NOMO-1 (cell line): ENCODE results near the gene ARHGAP25.

Source experiments
- DNase-seq, 2 experiments: peaks; one replicate each; lab custom pipeline; 2025; ENCODE audit not compliant: unreplicated experiment in 2 of 2; lab: John Stamatoyannopoulos, UW

Gene ARHGAP25

DNA sequence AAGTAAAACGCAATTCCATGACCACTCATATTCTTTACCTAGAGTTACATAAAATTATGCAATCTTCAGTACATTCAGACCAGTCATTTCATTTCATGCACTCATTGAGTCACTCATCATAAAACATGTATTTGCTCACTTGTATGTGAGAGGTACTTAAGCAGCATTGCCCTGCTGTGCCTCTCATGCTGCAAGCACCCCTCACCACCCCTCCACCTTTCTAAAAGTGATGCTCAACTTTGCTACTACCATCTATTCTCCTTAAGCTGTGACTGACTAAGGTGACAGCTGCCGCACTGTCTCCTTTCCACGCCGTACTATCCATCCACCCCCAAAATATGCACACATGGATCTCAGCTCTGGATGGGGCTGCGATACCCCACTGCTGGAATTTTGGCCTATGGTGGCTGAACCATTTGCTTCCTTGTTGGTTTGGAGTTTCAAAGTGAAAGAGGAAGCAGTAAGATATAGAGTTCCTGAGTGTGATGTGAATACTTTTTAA is 7.2 kb downstream of the ARHGAP25 start:
- peak in 1 of 2 experiments; percentile 68 for DNase-seq

DNA sequence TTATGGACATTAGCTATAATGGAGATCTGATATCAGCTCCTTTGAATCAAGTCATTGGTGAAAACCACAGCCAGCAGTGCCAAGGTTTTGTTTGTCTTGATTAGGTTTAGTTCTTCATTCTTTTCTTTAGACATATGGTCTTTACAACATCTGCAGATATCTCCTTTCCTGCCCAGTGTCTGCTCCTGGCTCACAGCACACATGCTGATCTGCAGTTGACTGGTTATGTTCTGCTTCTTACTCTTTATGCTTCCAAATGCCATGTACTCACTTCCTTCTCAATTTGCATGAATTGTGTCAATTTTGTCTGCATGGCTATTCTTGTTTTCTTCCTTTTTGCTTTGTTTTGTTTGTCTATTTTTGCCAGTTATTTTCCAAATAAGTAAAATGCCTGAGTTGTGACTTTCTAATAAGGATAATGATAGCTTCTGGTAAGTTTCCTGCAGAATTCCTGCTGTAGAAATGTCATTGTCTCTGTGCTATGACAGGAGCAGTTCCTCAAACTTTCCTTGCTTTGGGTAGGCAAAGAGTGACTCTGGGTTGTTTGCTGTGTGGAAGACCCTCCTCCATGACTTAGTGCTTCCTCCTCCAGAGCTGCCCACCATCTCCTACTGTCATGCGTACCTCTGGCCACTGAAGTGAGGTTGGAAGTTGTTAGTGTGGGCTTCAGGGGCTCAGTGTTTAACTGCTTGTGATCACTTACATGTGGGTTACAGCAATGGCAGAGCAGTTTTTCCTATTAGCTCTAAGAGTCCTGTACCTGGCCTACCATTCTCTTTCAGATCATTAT is 8.2 kb downstream of the ARHGAP25 start:
- peak; percentile 50 to 73 for DNase-seq

DNA sequence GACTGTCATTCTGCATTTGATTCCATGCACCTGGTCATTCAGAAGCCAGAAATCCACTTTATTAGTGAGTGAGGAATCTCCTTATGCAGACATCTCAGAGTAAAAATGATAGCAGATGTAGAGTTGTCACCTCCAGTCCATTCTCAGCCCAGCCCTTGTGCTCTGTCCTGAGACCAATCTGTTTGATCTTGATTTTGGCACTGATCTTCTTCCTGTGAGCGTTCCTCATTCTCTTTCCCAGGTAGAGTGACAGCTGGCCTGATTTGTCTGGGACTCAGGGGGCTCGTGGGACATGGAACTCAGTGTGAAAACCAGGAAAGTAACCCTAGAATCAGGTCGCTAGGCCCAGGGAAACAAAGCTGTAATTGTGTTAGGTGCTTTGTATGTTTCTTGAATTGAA is 8.9 kb downstream of the ARHGAP25 start:
- DNase-seq: no peak

DNA sequence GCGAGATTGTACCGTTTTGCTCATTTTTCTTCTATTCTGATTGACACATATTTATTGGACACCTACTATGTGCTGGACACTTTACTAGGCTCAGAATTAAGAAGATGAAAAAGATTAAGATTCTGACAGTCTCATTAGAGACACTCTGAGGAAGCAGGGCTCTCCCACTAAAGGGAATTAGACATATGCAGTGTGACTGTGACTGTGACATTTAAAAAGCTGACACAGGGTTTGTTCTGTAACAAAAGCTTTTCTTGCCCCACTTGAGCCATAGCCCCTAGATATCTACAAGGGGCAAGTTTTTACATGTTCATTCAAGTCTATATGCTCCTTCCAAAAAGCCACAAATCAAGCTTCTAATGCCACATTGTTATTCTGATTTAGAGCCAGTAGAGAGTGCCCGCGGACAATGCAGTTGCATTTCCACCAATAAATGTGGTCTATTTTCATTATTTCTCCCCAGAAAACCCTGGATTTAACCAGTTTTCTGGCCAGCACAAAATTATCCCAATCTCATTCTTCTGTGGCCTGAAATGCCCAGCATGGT is 9.8 kb downstream of the ARHGAP25 start:
- DNase-seq: no peak

DNA sequence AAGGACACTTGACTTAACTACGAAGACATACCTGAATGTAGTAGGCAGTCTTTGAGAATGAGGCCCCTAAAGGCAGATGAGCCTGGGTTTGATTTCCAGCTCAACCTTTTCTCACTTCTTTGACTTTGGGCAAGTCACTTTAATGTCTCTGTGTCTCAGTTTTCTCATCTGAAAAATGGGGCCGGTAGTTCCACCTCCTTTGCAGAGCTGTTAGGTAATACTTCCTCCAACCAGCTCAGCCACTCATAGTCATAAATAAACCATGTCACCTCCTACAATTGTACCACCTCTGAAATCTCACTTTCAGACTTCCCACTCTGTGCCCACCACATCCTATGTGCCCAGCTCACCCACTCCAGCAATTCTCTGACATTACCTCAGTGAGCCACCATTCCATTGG is 10.4 kb downstream of the ARHGAP25 start:
- DNase-seq: no peak

DNA sequence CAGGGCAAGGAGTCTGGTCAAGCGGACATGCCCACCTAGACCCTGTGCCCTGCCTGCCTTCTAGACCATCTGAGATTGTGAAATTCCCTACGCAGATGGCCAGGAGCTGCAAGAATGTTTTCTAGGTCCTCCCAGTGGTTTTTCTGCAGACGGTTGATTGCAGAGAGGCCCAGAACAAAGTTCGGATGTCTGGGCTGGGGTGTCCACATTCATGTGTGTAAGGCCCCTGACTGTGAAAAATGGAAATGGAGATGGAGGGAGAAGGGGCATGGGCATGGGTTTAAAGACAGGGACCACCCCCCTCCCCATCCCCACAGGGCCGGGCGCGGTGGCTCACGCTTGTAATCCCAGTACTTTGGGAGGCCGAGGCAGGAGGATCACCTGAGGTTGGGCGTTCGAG is 11.8 kb downstream of the ARHGAP25 start:
- no peak for DNase-seq

DNA sequence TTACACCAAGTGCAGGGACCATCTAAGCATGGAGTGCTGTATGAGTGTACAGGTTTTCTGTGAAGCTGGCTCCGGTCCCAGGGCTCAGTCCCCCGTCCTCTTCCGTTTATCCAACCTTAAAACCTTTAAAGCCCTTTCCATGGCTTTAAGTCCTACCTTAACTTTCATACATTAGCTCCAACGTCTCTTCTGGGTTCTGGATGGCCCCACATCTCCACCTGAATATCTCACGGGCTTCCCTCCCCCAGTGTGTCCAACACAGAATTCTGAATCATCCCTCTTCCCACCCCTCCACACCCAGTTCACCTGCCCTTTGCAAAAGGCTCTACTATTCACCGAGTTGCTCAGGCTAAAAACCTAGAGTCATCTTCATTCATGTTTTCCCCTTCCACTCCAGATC is 12.8 kb downstream of the ARHGAP25 start:
- DNase-seq: no peak

DNA sequence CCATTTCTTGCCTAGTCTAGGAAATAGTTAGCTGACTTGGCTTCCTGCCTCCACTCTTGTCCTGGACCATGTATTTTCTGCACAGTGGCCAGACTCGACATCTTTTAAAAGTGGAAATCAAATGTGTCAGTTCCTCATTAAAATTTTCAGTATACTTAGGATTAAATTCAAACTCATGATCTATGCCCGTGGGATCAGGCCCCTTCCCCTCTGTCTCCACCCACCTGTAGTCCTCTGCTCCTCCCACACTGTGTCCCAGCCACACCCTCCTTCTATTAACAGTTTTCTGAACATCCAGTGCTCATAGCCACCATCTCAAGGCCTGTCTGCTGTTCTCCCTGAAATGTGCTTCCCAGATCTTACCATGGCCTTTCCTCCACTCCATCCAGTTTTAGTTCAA is 13.3 kb downstream of the ARHGAP25 start:
- no peak for DNase-seq

DNA sequence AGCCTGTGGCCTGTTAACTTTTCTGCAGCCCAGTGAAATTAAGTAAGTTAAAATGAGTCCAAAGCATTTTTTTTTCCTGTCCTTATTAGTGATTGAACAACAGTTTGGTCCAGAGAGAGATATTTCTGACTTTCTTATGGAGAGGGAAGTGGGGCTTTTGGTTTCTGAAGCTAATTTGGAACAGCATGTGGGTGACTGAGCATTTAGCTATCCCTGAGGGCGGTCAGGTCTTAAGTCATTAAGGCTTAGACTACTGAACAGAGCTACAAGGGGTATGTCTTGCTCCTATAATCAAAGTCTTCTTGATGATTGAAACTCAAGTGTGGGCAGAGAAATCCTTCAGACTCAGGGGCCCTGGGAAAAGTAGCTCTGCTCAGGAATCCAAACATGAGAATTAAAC is 14.0 kb downstream of the ARHGAP25 start:
- DNase-seq: peak in 1 of 2 experiments; percentile 56

DNA sequence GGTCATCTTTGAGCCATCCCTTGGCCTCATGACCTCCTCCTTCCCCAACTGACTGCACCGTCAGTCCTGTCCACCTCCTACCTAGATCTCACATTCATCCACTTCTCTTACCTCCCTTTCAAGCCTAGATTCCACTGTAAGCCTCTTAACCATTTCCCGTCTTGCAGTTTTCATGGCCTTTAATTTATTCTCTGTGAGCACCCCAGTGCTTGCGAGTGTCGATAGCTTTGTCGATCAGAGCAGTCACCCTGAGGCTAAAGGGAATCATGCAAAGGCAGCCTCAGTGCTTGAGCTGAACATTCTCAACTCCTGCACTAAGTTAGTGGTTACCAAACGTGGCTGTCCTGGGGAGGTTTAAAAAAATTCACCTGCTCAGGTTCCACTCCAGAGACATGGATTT is 14.7 kb downstream of the ARHGAP25 start:
- no peak for DNase-seq

DNA sequence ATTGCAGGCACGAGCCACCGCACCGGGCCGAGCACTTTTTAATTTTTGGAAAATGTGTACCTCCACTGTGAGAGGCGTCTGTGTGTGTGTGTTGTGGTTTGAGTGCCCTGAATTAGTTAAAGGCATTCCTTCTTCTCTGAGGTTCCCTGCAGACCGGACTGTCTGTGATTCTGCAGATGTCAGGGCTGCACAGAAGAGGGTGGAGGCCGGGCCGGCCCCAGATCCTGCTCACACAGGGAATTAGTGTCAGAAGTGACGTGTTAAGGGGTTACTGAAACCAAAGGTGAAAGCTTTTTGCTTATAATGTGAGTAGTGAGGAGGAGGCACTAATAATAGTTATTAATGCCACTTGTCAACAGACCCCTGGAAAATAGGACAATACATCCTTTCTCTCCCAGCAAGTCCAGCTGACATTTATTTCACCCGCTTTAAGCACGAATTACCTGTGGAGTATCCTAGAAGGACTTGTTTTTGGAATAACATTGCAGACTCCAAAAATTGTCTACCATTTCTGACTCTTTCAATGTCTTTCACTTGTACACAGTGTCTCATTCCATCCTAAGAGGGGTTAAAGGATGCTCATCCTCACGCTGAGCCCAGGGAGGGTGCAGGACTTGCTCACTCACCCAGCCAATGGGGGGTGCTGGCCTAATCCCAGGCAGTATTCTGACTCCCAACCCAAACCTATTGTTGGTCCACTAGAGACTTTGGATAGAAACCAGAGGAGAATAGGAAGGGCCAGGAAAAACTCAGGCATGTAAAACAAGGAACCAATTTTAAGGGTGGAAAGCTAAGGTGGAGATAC is 16.2 kb downstream of the ARHGAP25 start:
- DNase-seq: no peak

DNA sequence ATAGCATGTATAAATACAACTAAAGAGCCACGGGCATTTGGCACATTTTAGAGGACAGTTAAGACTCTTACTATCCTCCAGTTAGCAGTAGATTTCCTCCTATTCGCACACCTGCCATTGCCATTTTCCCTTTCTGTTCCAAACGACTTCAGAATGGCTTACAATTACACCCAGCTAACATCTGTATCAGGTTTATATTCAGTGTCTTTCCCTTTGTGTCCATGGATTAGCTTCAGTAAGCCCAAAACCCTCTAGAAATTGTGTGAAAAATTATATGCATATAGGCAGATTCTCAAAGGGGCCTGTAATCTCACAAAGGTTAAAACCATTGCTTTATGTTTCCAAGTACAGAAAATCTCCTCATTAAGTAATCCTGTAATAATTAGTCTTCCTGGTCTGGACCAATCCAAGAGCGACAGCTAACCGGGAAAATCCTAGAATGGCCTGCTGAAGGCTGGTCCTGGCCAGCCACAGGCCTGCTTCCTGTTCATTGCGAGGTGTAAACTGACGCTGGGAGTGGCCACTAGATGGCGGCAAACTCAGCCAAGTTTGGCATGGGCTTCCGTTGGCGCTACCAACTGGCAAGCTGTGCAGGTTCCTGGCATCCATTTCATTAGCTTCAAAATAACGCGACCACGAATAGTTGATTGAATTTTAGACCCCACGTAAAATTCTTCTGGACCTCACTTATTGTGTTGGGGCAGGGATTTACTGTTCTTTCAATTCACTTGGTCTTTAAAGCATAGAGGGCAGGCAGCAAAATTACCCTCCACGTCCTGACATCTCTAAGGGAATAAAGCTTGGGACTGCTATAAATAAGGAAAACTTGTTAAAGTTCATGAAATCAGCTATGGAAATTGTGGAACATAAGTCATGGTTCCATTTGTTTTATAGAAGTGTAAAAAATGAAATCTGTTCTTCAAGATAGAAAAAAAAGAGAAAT is 17.1 kb downstream of the ARHGAP25 start:
- peak; percentile 69 to 84 for DNase-seq

DNA sequence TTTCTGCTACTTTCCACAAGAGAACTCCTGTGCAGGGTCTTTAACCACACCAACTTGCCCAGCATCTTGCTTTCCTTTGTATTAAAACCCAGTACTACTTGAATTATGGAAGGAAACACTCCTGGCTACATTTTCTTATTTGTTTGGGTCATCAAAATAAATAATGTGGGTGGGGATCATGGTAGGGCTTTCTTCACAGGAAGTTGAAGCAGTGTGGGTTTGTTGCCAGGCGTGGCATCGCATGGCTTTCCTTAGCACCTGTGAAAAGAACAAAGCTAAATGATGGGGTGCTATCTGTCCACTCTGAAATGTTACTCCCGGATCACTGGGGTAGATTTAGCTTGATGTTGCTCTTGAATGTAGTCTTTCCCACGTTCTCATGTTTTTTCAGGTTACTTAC is 18.7 kb downstream of the ARHGAP25 start:
- DNase-seq: no peak

DNA sequence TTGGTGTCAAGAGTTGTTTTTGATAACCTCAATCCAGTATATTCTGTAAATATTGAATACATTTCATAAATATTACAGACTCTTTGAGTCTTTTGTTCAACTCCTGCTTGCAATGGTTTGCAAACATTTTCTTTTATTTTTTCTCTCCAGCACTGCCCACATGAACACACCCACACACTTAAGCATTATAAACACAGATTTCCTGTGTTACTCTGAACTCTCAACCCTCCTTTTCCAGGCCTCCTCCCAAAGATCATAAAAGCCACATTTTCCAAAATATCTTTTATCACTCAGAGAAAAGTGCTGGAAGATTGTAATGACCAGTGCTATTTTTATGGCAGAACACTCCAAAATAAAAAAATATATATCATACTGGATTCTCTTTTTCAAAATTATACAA is 20.5 kb downstream of the ARHGAP25 start:
- no peak for DNase-seq

DNA sequence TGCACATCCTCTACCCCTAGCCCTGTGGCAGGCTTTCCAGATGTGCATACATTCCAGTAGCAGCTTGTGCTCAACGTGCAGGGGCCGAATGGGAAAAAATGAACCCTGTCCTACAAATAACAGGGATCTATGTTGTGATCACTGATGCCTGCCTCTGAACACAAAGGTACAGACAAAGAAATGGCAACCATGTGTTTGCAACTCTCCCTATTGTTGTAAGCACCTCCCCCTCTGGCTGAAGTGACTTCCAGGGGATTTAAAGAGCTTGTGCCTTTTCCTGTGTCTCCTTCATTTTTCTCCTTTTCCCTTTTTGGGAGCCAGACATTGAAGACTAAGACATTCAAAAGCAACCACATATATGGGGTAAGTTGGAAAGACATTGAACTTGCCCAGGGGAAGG is 21.6 kb downstream of the ARHGAP25 start:
- DNase-seq: no peak

DNA sequence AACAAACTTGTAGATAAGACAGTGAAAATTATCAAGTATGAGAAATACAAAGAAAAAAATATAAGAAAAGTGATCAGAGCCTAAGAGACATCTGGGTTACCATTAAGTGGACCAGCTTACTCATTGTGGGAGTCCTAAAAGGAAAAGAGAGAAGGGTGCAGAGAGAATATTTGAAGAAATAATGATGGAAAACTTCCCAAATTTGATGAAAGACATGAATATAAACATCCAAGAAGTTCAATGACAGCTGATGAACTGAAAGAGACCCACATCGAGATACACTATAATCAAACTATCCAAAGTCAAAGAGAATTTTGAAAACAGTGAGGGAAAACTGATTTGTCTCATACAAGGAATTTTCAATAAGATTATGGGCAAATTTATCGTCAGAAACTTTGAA is 22.5 kb downstream of the ARHGAP25 start:
- DNase-seq: no peak

DNA sequence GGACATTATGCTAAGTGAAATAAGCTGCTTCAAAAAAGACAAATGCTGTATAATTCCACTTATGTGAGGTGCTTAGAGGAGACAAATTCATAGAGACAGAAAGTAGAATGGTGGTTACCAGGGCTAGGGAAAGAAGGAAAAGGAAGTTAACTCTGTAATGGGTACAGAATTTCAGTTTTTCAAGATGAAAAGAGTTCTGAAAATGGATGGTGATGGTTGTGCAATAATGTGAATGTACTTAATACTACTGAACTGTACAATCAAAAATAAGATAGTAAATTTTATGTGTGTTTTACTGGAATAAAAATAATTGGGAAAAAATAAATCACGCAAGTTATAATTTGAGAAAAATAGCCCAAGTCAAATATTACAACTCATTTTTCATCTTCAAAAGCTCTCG is 27.5 kb downstream of the ARHGAP25 start:
- peak in 1 of 2 experiments; percentile 23 for DNase-seq

DNA sequence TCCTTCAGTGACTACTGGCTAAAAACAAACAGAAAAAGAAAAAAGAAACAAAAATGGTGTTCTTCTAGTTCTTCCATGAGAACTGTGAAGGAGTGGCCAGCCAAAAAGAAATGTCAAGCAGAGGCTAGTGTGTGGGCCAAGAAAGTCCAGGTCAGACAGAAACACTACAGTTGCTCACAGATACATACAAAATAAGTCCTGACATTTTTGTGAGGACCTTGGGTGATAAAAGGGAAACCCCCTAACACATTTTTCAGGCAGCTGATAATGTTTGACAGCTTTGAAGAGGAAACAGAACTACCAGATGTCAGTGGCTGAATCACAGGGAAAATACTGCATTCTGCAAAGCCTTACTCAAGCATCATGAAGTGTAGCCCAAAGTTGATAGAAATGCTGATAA is 28.1 kb downstream of the ARHGAP25 start:
- peak; percentile 29 to 59 for DNase-seq

DNA sequence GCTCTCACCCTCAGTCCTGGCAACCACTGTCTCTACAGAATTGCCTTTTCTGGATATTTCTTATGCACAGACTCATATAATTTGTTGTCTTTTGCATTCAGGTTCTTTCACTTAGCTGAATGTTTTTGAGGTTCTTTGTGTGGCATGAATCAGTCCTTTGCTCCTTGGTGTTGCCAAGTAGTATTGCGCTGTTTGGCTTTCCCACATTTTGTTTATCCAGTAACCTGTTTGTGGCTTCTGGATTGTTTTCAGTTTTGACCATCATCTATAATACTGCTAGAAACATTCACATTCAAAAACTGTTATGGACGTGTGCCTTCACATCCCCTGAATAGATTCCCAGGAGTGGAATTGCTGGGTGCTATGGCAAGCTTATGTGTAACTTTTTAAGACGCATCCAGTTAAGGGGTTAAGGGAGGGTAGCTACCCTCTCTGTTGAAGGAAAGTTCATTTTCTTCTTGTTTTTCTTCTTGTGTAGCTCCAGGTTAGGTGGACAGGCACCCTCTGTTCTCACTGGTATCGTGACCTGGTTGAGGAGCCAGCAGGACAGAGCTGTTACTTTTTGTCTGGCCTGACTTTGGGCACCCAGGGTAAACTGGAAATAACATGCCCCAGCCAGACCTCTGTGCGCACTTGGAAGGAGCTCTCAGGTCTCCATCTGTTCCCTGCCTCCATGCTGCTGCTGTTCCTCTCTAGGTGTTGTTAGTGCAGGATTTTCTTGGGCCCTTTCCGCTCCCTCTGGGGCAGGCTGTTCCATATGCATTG is 29.6 kb downstream of the ARHGAP25 start:
- DNase-seq: no peak

DNA sequence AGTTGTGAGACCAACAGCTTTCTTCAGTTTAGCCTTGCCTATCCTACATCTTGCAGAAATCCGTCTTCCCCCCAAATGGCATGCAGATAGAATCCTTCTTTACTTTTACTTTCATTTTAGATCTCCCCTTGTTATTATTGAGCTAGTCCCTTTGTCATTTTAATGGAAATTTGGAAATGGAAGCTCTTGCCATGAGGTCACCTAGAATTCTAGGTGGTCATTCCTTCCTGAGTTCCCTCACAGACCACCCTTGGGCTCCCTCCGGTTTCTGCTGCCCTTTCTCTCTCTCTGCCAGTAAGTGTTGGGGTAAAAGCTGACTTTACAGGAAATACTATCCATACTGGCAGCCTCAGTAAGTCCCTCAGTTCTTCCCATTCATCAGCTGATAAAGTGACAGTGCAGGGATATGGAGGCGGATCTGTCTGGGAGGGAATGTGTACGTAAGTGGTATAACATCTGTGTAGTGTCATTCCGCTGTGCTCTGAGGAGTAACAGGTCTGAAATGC is 30.2 kb downstream of the ARHGAP25 start:
- no peak for DNase-seq
